ENCODE results near the gene CDA.

DNA sequence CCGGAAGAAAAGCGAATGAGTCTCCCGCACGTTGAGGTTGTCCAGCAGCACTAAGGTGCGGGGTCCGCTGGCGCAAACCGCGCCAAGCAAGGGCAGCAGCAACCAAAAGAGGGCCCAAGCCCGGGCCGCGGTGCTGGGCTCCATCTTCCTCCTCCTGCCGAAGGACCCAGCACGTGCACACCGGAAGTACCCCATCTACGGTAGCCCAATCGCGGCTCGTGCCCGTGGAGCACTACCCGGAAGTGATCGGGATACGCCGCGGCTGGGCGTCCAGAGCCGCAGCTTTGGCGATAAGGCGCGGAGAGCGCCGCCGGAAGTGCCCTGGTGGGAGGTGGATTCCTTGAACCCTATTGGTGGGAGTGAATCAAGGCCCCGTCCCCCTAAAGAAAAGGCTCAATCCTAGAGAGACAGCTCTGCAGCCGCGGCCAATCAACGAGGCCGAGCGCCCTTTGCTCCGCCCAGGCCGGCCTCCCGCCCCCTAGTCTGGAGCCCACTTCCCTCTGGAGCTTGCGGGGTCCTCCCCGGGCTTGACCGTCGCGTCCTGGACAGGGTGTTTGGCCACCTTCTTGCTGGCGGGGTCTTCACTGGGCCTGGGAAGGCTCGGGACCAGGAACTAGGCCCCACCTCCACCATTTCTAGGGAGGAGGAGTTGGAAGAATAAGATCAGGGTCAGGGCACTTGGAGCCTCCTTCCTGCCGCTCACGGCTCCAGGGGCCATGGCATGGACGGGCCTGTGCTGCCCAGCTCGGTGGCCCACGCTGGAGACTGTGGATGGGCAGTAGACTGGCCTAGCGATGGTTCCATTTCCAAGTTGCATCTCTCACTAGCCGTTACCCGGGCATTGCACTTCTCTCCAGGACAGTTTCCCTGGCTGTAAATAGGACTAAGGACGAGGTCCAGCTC lies 72.6 kb downstream of the CDA start, which contains the start of gene DDOST:
- TF ChIP-seq CTCF (IDR thresholded peaks at IDR 0.05) (peak in 5 of 6 experiments; percentile 36 to 82 (median 49)), POLR2AphosphoS5 (IDR thresholded peaks at IDR 0.05) (peak; percentile 65 to 67), POLR2A (IDR thresholded peaks at IDR 0.05) (peak in 1 of 4 donors; percentile 61)

Data from upper lobe of left lung (tissue), 4 donors.